ACC112 (cell line): ENCODE measurements around the gene YIPF5.
A peak's percentile ranks its signal among the peaks of the same experiment; 100 is the strongest.

ENCODE experiments used
- H2AFZ ChIP-seq: fragments of 200-600 bp; sonication (generic); one replicate; pipeline ENCODE4 v1.6.0; 2017; ENCODE audit warnings: antibody characterized with exemption, low read length; ENCODE audit not compliant: unreplicated experiment
- H3K27ac ChIP-seq: fragments of 200-600 bp; sonication (generic); 2 replicates; pipeline ENCODE4 v1.5.1; 2014; ENCODE audit warnings: low read depth, mild to moderate bottlenecking, antibody characterized with exemption, low read length, moderate library complexity
- H3K27me3 ChIP-seq: fragments of 200-600 bp; sonication (generic); 2 replicates; pipeline ENCODE4 v1.6.1; 2014; ENCODE audit warnings: mild to moderate bottlenecking, antibody characterized with exemption, low read length, moderate library complexity, mixed read lengths; ENCODE audit not compliant: insufficient read depth
- H3K36me3 ChIP-seq: fragments of 200-600 bp; sonication (generic); 2 replicates; pipeline ENCODE4 v1.6.1; 2016; ENCODE audit warnings: mild to moderate bottlenecking, antibody characterized with exemption, low read length, moderate library complexity, mixed read lengths; ENCODE audit not compliant: insufficient read depth
- H3K4me1 ChIP-seq: fragments of 200-600 bp; sonication (generic); one replicate; pipeline ENCODE4 v1.6.1; 2016; ENCODE audit warnings: low read length, mixed read lengths; ENCODE audit not compliant: insufficient read depth, unreplicated experiment, control insufficient read depth
- H3K4me3 ChIP-seq: fragments of 200-600 bp; sonication (generic); 2 replicates; pipeline ENCODE4 v1.5.1; 2014; ENCODE audit warnings: mild to moderate bottlenecking, low read depth, low read length
- H3K79me2 ChIP-seq: fragments of 200-600 bp; sonication (generic); one replicate; pipeline ENCODE4 v1.6.0; 2016; ENCODE audit warnings: low read length; ENCODE audit not compliant: control insufficient read depth, unreplicated experiment, insufficient read depth

Gene YIPF5

GRCh38 chr5:144179226-144179625, 8.8 kb upstream of the YIPF5 start:
- H3K4me1 ChIP-seq, result no peaks in the 10 kb centered on the region
- no peaks in the 10 kb centered on the region for H3K79me2 ChIP-seq
- no peak overlapping the region for H2AFZ ChIP-seq
- H3K36me3 ChIP-seq, result no peaks in the 10 kb centered on the region
- no peak overlapping the region for H3K4me3 ChIP-seq
- no peak overlapping the region for H3K27ac ChIP-seq
- no peaks in the 10 kb centered on the region for H3K27me3 ChIP-seq

- Histone ChIP-seq H3K27ac (no peak overlapping the region), H3K4me3 (no peak overlapping the region), H3K36me3 (no peaks in the 10 kb centered on the region), H3K79me2 (no peaks in the 10 kb centered on the region), H3K4me1 (no peaks in the 10 kb centered on the region), H2AFZ (no peak overlapping the region), H3K27me3 (no peaks in the 10 kb centered on the region)
Observed at GRCh38 chr5:144177548-144177947, 7.1 kb upstream of the YIPF5 start.

- Histone ChIP-seq H3K4me3 (no peak overlapping the region), H3K79me2 (peaks cover 17% of the 10 kb centered on the region), H3K27me3 (no peaks in the 10 kb centered on the region), H2AFZ (no peak overlapping the region), H3K4me1 (peaks cover 5% of the 10 kb centered on the region), H3K27ac (no peak overlapping the region), H3K36me3 (peaks cover 3% of the 10 kb centered on the region)
Observed at GRCh38 chr5:144173766-144174165, 3.3 kb upstream of the YIPF5 start.

GRCh38 chr5:144169904-144170275, 569 bp downstream of the YIPF5 start:
- Histone ChIP-seq H3K27ac (peak overlapping the region; percentile 62), H3K4me3 (peak overlapping the region; percentile 86), H3K36me3 (peaks cover 29% of the 10 kb centered on the region), H2AFZ (peak overlapping the region; percentile 44), H3K4me1 (peaks cover 29% of the 10 kb centered on the region), H3K27me3 (no peaks in the 10 kb centered on the region), H3K79me2 (peaks cover 54% of the 10 kb centered on the region)

- no peak overlapping the region for H3K27ac ChIP-seq
- H2AFZ ChIP-seq, result no peak overlapping the region
- H3K27me3 ChIP-seq, result no peaks in the 10 kb centered on the region
- H3K36me3 ChIP-seq, result peaks cover 43% of the 10 kb centered on the region
- peaks cover 32% of the 10 kb centered on the region for H3K4me1 ChIP-seq
- H3K4me3 ChIP-seq, result peak overlapping the region; percentile 86
- H3K79me2 ChIP-seq, result peaks cover 62% of the 10 kb centered on the region
Observed at GRCh38 chr5:144167998-144168397, 2.5 kb downstream of the YIPF5 start.

- H2AFZ ChIP-seq, result no peak overlapping the region
- H3K27ac ChIP-seq, result no peak overlapping the region
- H3K79me2 ChIP-seq, result peaks cover 67% of the 10 kb centered on the region
- H3K4me3 ChIP-seq, result peak overlapping the region; percentile 86
- no peaks in the 10 kb centered on the region for H3K27me3 ChIP-seq
- peaks cover 56% of the 10 kb centered on the region for H3K36me3 ChIP-seq
- H3K4me1 ChIP-seq, result peaks cover 38% of the 10 kb centered on the region
Observed at GRCh38 chr5:144166696-144167095, 3.8 kb downstream of the YIPF5 start.

- Histone ChIP-seq H3K27me3 (no peaks in the 10 kb centered on the region), H3K4me1 (peaks cover 26% of the 10 kb centered on the region), H3K79me2 (peaks cover 42% of the 10 kb centered on the region), H3K27ac (peak overlapping the region; percentile 2; the same call in 1 of the 2 replicates), H3K4me3 (no peak overlapping the region), H2AFZ (no peak overlapping the region), H3K36me3 (peaks cover 70% of the 10 kb centered on the region)
Observed at GRCh38 chr5:144162686-144163085, 7.8 kb downstream of the YIPF5 start.

- Histone ChIP-seq H3K4me1 (peaks cover 9% of the 10 kb centered on the region), H3K27ac (peak overlapping the region; percentile 13; the same call in 1 of the 2 replicates)
Observed at GRCh38 chr5:144156767-144157171, 13.7 kb downstream of the YIPF5 start.

GRCh38 chr5:144151026-144151425, 19.4 kb downstream of the YIPF5 start:
- Histone ChIP-seq H3K27me3 (no peaks in the 10 kb centered on the region), H3K36me3 (no peaks in the 10 kb centered on the region), H3K79me2 (no peaks in the 10 kb centered on the region), H3K27ac (no peak overlapping the region), H3K4me1 (peaks cover 6% of the 10 kb centered on the region), H2AFZ (no peak overlapping the region), H3K4me3 (no peak overlapping the region)

More at GRCh38 chr5:144156767-144157171, 13.7 kb downstream of the YIPF5 start:
- H3K4me3 ChIP-seq, result no peak overlapping the region
- H3K27me3 ChIP-seq, result no peaks in the 10 kb centered on the region
- no peak overlapping the region for H2AFZ ChIP-seq
- peaks cover 34% of the 10 kb centered on the region for H3K36me3 ChIP-seq
- H3K79me2 ChIP-seq, result peaks cover 4% of the 10 kb centered on the region

- H3K27me3 ChIP-seq, result no peaks in the 10 kb centered on the region
- no peaks in the 10 kb centered on the region for H3K4me1 ChIP-seq
- no peaks in the 10 kb centered on the region for H3K79me2 ChIP-seq
- no peak overlapping the region for H3K27ac ChIP-seq
- H3K4me3 ChIP-seq, result no peak overlapping the region
- no peak overlapping the region for H2AFZ ChIP-seq
- no peaks in the 10 kb centered on the region for H3K36me3 ChIP-seq
Observed at GRCh38 chr5:144144956-144145751, 25.3 kb downstream of the YIPF5 start.

- H3K4me3 ChIP-seq, result no peak overlapping the region
- no peaks in the 10 kb centered on the region for H3K79me2 ChIP-seq
- no peak overlapping the region for H2AFZ ChIP-seq
- no peaks in the 10 kb centered on the region for H3K36me3 ChIP-seq
- H3K4me1 ChIP-seq, result no peaks in the 10 kb centered on the region
- H3K27me3 ChIP-seq, result no peaks in the 10 kb centered on the region
- H3K27ac ChIP-seq, result no peak overlapping the region
Observed at GRCh38 chr5:144143625-144144024, 26.8 kb downstream of the YIPF5 start.
